Stimulated activated CD8-positive, alpha-beta memory T cell treated with anti-CD3 and anti-CD28 coated beads, Interleukin-12 subunit alpha, Interleukin-12 subunit beta, amount 100 ng/mL, for 24 hours (primary cell): ENCODE data around the gene DTX2.
"Not testable (repeated sequence)": the region's sequence is repeated elsewhere in the genome, so short reads cannot be mapped to it uniquely, and the experiment has no call there.

ENCODE experiments used
- DNase-seq: peaks from one replicate; pipeline ENCODE4 v3.0.0-alpha.2; 2020; ENCODE audit errors: extremely low read depth

DTX2 gene

GRCh38 chr7:76512941-76513816, 51.7 kb downstream of the DTX2 start:
- DNase-seq: no peak

DNA sequence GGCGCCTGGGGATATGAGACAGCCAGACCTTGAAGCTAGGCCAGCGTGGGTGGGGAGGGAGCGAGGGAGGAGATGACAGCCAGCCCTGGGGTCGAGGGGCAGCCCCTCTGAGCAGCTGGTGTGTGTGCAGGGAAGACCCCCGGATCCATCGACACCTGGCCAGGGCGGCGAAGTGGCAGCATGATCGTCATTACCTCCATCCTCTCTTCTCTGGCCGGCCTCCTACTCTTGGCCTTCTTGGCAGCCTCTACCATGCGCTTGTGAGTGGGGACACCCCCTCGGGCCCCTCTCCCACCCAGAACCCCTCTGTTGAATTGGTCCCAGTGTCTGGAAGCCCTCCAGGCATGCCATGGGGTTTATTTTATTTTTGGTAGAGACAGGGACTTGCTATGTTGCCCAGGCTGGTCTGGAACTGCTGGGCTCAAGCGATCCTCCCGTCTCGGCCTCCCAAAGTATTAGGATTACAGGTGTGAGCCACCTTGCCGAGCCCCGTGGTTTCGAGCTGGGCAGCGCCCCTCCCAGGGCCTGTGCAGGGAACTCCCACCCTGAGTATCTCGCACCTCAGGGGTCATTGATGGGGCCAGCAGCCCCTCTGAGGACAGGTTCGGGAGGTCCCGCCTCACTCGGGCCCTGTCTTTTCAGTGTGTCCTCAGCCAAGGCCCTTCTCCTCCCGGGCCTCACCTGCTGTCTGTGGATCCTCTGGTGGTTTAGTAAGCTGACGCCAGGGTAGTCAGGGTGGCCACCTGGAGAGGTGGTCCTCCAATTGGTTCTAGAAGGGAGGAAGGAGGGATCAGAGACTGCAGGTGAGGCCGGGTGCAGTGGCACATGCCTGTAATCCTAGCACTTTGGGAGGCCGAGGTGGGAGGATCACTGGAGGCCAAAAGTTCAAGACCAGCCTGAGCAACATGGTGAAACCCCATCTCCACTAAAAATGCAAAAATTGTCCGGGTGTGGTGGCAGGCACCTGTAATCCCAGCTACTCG, 52.6 kb downstream of the DTX2 start:
- DNase-seq: no peak

DNA sequence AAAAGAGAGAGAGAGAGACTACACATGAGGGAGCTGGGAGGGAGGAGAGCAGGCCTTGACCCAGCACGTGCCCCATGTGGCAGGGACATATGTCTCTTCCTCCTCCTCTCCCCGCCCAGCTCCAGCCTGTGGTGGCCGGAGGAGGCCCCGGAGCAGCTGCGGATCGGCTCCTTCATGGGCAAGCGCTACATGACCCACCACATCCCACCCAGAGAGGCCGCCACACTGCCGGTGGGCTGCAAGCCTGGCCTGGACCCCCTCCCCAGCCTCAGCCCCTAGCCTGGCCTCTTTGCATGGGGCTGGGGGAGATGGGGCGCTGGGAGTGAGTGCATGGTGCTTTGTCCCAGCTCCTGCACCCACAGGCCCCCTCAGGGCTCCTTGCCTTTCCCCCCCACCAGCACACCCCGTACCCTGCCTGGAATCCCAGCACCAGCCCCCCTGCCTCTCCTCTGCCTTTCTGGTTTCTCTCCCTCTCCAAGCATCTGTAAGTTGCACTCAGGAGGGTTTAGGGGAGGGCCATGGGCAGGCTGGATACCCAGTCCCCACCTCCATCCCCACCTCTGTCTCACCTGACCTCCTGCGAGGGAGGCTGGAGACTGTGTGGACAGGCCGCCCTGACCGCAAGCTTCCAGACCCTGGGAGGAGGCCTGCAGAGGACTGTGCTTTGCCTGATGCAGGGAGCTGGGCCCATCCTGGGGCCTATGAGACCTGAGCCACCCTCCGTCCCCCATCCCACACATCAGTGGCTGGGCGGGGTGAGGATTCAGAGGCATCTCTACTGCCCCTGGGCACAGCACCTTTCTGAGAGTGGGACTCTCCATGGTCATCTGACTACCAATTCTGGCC, 53.6 kb downstream of the DTX2 start:
- DNase-seq: no peak

DNA sequence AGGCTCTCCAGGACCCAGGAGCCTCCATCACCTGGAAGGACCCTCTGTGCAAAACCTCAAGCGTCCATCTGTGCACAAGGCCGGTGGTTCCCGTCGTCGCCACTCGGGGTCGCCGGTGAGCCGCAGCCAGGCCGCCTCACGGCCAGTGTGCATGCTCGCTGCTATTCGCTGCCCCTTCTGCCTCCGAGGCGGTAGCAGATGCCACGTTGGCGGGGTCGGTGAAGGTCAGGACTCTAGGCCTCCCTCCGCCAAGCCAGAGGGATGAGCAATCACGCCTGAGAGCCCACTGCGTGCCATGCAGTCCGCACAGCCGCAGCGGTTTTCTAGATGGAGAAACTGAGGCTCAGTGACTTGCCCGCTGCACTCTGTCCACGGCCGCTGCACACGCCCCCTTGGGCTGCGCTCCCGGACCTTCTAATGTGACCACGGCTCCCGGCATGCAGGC, 54.5 kb downstream of the DTX2 start:
- no peak for DNase-seq

- not testable (repeated sequence) for DNase-seq
These were observed 55.4 kb downstream of the DTX2 start for GRCh38 chr7:76516932-76517331.

DNA sequence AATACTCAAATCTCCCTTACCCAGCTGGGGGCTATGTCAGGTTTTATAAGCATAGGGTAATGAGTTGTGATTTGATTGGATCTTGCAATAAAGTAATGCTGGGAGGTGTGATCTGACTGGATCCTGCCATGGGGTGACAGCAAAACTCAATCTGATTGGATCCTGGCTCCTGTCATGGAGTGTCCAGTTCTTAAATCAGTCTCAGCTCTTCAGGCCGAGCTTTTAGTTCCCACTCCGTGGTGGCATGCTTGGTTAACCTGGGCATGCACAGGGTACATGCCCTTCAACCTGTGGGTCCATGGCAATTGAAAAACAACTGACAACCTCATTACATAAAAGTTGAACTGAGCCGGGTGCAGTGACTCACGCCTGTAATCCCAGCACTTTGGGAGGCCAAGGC, 64.7 kb downstream of the DTX2 start:
- not testable (repeated sequence) for DNase-seq

DNA sequence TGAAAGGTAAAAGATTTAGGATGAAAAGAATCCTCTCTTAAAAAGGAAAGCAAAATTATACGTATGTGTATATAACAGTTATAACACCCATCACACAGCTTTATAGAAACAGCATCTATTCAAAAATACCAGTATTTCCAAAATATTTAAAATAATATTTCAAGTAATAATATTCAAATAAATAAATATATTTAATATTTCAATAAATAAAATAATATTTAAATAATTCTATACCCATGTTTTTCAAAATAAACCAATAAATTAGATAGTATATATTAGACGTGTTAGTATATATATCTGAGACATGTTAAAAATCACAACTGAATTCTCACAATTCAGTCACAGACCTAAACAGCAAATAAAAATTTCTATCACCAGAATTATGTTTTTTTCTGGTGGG, 70.1 kb downstream of the DTX2 start:
- not testable (repeated sequence) for DNase-seq

DNA sequence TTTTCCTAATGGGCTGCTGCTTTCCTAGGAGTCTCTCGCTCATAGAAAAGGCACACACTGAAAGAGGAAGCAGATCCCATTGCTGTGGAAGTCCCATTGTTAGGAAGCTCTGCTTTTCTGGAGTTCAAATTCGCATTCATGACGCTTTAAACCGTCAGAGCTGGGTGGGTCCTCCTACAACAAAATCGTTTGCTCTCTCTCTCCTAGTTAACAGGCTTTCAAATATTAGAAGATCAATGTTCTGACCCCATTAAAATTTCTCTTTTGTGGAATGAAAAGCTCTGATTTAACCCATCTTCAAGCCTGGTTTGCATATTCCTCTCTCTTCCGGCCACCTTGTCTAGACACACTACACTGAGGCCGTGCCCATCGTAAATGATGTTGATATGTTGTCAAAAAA, 81.7 kb downstream of the DTX2 start, which contains the start of gene SPDYE16:
Gene SPDYE16 (minus strand): TSS at position 101 of the 400 bp plus-strand sequence. CDS start 1,838 bp downstream, outside the sequence.
- DNase-seq: not testable (repeated sequence)

DNA sequence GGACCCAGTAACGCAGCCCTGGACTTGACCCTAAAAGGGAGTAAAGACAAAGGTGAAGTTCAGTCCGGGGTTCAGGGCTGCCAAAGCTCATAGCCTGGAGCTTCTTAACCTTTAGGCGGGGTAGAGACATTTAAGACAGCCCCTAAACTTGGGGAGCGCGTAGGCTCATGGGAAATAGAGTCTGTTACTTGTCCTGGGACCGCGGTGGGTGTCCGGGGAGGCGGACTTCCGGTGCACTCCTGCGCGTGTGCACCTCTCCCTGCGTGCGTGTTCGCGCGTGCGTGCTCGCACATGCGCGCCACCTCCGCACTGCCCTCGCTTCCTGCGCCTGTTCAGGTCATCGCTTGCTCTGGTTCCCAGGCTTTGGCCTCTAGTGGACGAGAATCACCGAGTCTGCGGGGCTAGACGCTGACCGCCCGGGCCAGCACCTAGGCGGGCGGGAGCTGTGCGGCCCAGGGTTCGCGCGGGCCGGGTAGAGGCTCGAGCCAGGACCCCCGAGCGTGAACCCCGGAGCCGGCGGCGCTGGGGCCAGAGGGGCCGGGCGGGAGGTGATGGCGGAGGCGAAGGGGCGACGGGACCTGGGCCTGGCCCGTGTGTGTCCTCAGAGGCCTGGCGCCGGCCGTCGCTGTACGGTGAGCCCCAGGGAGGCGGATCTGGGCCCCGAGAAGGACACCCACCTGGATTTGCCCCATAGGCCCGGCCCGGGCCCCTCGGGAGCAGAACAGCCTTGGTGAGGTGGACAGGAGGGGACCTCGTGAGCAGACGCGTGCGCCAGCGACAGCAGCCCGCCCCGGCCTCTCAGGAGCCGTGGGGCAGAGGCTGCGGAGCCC, 87.7 kb downstream of the DTX2 start:
- peak; percentile 73 for DNase-seq

GRCh38 chr7:76549855-76550248, 88.3 kb downstream of the DTX2 start:
- not testable (repeated sequence) for DNase-seq

DNA sequence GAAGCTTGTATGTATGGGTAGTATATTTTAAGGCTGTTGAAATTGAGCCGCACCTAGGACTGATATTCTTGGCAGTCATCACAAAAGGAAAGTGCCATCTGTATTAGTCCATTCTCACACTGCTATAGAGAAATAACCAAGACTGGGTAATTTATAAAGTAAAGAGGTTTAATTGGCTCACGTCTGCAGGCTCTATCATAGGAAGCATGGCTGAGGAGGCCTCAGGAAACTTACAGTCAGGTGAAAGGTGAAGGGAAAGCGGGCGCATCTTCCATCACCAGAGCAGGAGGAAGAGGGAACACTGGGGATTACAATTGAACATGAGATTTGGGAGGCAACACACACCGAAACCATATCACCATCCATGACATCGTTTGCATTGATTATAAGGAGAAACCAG, 90.5 kb downstream of the DTX2 start:
- DNase-seq: not testable (repeated sequence)
